PFSK-1 (cell line): ENCODE data around the gene NKIRAS2. TPM values are rescaled to one million over a fixed set of nuclear protein-coding genes. Genes with fewer than 3 reads are reported as not detected.
A peak's percentile ranks its signal among the peaks of the same experiment; 100 is the strongest.

Experiments used
- FOXP2 ChIP-seq: optimal IDR thresholded peaks from 2 replicates; pipeline ENCODE3; 2011; ENCODE audit warnings: borderline replicate concordance, control low read depth, inconsistent platforms; ENCODE audit not compliant: insufficient read depth; ENCODE audit errors: extremely low read length, extremely low read depth
- POLR2AphosphoS5 ChIP-seq: IDR thresholded peaks from 2 replicates; pipeline ENCODE4 v1.6.1; 2012; ENCODE audit warnings: low read depth, mild to moderate bottlenecking, control low read depth, low read length, moderate library complexity
- REST ChIP-seq, 2 experiments: IDR thresholded peaks; 2 replicates each; pipeline versions ENCODE4 v1.6.1 to v1.8.0; 2011 to 2012; ENCODE audit warnings: low read depth in 2 of 2, low read length in 2 of 2, control low read depth in 1 of 2, inconsistent platforms in 1 of 2, mild to moderate bottlenecking in 1 of 2, moderate library complexity in 1 of 2; ENCODE audit not compliant: insufficient read depth in 1 of 2
- SIN3A ChIP-seq: IDR thresholded peaks from 2 replicates; pipeline ENCODE4 v1.6.1; 2012; ENCODE audit warnings: mild to moderate bottlenecking, low read length, moderate library complexity, borderline replicate concordance; ENCODE audit not compliant: insufficient read depth
- TAF1 ChIP-seq: IDR thresholded peaks from 2 replicates; pipeline ENCODE4 v1.6.1; 2012; ENCODE audit warnings: low read length, control low read depth, borderline replicate concordance; ENCODE audit not compliant: insufficient read depth
- polyA plus RNA-seq: library from polyadenylated mRNA; unstranded; fragments of >200 nt; gene quantifications from one replicate; pipeline ENCODE4 v1.2.1, GENCODE V29; 2012; ENCODE audit warnings: low read depth, missing spikeins; ENCODE audit not compliant: insufficient read length

NKIRAS2 gene
- 181 TPM for polyA plus RNA-seq

DNA sequence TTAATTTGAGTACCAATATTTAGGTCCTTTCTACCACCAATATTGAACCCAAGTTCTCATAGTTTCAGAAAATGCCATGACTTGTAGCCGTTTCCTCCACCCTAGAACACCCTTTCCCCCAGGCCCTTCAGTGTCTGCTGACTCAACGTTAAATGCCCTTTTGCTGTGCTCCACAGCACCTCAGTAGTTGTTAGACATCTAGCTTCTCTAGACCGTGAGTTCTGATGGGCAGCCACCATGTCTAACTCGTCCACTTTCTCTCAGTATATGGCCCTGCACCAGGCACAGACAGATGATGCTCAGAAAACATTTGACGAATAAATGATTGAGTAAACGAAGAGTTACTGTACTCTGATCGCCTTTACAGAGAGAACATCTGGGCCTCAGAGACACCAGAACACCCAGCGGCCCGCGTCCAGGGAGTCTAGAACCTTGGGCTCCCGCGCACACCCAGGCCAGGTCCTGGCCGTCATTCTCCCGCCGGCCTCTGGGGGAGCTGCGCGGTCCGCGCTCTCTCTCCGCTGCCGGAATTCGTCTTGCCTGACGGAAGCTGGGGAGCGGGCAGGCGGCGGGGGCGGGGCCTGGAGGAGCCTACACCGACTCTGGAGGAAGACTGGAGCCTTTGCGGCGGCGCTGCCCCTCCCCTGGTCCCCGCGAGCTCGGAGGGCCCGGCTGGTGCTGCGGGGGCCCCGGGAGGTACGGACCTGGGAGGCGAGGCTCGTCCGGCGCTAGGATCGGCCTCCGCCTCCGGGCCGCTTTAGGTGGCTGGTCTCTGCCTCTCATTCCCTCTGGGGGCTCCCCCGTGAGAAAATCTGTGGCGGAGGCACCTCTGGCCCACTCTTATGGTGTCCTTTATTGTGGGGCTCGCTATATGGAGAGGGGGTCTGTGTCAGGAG lies at the start of gene NKIRAS2:
TSS of gene NKIRAS2 (plus strand) at position 582 of the 896 bp plus-strand sequence. CDS start 1,488 bp downstream, outside the sequence.
- TF ChIP-seq TAF1 (peak; percentile 83), REST (IDR thresholded peaks at IDR 0.05; ENCODE audit: insufficient read depth in 1 of 2, low read depth in 2 of 2, low read length in 2 of 2) (peak; percentile 49 to 60; a peak in 1 of 4 replicates), FOXP2 (no peak), POLR2AphosphoS5 (peak; percentile 93), SIN3A (peak; percentile 52; the same call in 1 of the 2 replicates)

- TF ChIP-seq TAF1 (no peak), SIN3A (no peak), POLR2AphosphoS5 (no peak), REST (IDR thresholded peaks at IDR 0.05; ENCODE audit: insufficient read depth in 1 of 2, low read depth in 2 of 2, low read length in 2 of 2) (no peak), FOXP2 (no peak)
These were observed 49.0 kb upstream of the NKIRAS2 start for GRCh38 chr17:41970901-41971331.

- no peak for TF ChIP-seq REST (IDR thresholded peaks at IDR 0.05; ENCODE audit: insufficient read depth in 1 of 2, low read depth in 2 of 2, low read length in 2 of 2)
These were observed 48.0 kb upstream of the NKIRAS2 start for GRCh38 chr17:41971721-41972523.

DNA sequence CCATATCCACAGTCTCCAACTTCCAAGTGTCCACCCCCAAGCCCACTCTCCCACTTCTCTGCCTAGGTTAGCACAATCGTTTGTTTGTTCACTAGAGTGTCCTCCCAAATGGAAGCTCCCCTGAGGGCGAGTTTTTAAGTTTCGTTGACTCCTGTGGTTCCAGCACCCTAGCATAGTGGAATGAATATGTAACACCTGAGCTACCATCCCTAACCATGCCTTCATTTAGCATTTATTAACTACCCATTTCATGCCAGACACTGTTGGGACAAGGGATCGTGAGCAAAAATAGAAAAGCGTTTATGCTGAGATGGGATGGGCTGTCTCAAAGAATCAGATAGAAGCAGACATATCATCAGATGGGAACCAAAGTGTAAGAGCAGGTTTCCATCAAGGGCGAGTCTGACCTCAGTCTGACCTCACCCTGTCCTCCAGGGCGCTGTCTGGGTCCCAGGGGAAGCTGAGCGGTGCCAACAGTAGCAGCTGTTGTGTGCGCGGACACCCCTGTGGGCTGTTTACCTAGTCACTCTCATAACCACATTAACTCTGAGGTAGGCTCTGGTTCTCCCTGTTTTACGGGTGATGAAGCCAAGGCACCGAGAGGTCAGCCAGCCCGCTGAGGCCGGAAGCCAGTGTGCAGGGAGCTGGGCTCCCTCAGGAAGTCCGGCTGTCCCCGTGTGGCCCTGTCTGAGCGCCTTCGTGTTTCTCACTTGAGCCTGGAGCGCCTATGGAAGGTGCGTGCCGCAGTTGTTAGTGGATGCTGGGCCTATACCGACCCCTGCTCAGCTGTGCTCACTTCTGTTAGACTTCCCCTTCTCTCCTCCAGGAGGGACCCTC lies 47.1 kb upstream of the NKIRAS2 start:
- TF ChIP-seq SIN3A, result no peak
- no peak for TF ChIP-seq TAF1
- no peak for TF ChIP-seq REST (IDR thresholded peaks at IDR 0.05; ENCODE audit: insufficient read depth in 1 of 2, low read depth in 2 of 2, low read length in 2 of 2)
